GM19395 (cell line): ENCODE data around the gene COQ6.
"Not testable (repeated sequence)": the region's sequence is repeated elsewhere in the genome, so short reads cannot be mapped to it uniquely, and the experiment has no call there.

Experiments
- ATAC-seq: cut with Tn5 transposase; IDR thresholded peaks from one replicate; pipeline ENCODE4 v1.9.1; 2021; ENCODE audit warnings: mild to moderate bottlenecking, moderate library complexity; ENCODE audit not compliant: unreplicated experiment

The COQ6 gene

DNA sequence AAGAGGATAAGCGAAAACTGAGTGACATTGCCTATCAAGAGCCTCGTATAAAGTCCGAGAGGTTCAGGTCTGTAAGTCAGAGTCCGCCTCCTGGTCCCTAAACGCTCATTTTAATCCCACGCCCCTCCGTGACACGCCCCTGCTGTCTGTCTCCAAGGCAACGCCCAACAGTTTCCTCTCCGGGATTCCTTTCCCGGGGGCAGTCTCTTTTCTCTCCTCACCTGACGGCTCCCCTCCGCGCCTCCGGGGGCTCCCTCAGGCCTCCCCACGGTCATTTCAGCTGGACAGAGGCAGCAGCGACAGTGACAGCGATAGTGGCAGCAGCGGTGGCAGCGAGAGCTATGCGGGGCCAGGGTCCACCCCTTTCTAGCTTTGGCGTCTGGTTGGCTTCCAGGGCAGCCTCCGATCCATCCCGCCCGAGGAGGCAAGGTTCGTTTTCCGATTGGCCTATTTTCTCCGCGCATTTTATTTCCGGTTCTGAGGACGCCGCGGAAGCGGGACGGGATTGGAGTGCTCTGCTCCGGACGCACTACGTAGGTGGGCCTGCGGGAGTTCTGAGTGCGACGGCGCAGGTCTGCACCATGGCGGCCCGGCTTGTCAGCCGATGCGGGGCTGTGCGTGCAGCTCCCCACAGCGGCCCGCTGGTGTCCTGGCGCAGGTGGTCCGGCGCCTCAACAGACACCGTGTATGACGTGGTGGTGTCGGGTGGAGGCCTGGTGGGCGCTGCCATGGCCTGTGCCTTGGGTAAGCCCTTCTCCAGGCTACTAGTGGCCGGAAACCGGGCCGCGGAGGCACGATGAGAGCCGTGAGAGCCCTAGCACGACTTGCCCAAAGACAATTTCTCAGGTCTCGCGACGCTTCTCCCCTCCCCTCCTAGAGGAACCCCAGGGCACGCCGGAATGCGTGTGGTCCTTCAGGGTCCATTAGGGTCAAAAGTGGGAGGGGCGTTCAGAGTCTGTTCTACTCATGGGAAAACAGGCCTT is at the start of gene COQ6, which contains the start of gene FAM161B:
Gene COQ6 (plus strand): TSS at position 551 of the 983 bp plus-strand sequence. CDS start 31 bp downstream, at position 582.
Gene FAM161B (minus strand): TSS at position 343 of the 983 bp plus-strand sequence. CDS start 68 bp downstream, at position 275.
- ATAC-seq: peak; percentile 88

DNA sequence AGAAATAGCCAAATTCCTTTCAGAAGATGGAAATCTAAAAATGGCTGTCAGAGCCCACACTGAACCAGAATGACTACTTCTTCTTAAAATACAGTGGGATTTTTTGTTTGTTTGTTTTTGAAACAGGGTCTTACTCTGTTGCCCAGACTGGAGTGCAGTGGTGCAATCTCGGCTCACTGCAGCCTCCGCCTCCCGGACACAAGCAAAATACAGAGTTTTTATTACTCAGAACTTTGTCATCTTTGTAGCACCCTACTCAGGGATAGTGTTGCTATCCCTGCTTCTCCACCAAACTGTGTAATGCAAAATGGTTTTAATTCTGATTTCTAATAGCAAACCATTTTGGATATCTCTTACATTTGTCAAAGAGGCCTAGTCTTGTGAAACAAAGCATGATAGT is 47.1 kb upstream of the COQ6 start:
- ATAC-seq: no peak

DNA sequence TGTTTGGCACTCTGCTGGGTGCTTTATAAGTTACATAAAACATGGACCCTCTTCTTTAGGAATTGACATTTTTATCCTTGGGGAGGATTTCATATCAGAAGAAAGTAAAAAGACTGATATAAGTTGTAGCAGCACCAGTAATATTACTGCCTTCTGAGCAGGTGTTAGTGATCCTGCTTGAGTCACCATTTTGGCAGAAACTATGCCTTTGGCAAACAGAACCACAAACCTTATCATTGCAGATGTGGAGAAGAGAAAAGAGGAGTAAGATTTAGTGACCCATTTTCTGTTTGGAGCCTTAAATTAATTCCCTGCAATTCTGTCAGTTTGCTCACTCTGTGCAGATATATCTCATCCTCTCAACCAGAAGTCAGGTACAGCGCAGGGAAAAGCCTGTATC is 40.4 kb upstream of the COQ6 start:
- no peak for ATAC-seq

DNA sequence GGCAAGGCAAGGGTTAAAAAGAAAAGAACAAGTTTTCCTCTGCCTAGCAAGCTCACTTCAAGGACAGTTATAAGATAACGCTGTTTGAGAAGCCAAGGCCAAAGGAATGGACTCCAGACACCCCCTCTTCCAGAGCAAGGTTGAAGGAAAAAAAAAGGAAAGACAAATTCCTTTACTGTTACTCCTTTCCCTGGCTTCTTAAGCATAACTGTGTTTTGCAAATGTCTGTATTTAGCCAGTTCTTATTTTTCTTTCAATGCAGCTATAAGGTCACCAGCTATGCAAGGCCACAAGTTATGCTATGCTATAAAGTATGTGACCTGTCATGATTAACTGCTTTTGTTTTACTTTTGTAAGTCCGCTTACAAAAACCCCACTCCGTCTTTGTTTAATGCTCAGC is 36.8 kb upstream of the COQ6 start:
- no peak for ATAC-seq

DNA sequence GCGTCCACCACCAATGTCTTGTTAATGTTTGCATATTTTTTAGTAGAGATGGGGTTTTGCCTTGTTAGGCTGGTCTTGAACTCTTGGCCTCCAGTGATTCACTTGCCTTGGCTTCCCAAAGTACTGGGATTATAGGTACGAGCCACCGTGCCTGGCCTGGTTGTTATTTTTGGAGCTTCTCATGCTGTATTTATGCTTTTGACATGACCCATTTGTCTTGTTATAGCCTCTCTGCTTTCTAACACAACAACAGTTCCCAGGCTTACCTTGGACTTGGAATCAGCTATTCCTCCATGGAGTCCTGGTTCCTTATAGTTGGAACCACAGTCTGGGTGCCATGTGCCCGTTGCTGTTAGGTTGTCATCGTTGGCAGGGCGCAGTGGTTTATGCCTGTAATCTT is 33.8 kb upstream of the COQ6 start:
- no peak for ATAC-seq

DNA sequence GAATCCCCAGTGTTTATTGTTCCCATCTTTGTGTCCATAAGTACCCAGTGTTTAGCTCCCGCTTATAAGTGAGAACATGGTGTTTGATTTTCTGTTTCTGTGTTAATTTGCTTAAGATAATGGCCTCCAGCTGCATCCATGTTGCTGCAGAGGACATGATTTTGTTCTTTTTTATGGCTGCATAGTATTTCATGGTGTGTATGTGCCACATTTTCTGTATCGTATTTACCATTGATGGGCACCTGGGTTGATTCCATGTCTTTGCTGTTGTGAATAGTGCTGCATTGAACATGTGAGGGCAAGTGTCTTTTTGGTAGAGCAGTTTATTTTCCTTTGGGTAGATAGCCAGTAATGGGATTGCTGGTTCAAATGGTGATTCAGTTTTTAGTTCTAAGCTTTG is 30.6 kb upstream of the COQ6 start:
- ATAC-seq: not testable (repeated sequence)

DNA sequence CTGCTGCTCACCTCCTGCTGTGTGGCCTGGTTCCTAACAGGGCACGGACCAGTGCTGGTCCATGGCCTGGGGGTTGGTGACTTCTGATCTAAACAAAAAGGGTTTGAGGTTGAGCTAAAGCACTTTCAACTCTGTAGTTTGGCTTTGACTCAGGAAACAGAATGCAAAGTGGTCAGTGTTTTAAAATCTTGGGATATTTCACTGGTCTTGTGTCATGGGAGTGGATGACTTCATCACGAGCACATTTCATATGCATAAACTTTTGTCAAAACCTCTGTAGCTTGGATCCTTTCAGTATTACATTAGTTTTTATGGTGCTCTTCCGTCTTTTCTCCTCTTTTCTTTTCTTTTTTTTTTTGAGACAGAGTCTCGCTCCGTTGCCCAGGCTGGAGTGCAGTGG is 25.8 kb upstream of the COQ6 start:
- no peak for ATAC-seq

DNA sequence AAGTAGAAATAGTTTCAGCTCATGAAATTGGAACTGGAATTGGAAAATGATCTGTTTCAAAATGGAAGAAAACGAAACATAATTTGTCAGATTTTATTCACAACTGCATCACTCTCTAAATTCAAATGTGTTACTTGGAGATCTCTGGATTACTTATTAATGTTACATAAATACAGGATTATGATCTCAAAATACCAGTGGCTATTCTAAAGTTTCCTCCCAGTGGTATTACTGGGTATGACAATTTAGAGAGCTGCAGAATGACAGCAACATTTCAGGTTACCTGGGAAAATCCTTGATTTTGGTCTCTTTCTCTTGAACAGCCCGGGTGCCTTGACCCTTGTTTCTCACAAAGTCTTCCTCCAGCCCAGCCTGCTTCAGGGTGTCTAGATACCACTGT is 14.4 kb upstream of the COQ6 start:
- no peak for ATAC-seq

DNA sequence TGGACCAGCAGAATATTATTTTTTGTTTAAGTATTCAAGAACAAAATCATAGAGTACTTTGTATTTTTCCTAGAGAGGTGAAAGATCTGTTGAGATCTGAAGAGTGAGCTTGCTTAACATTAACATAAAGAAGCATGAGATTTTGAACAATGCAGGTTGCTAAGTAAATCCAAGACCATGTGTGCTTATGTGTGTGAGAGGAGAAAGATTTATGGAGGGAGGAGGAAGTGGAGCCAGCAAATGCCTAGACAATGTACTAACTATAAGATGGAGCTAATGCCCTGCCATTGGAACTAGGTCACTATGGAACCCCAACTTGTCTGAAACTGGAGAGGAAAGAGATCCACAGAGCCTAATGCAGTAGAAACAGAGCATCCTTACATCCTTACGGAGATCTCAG is 13.6 kb upstream of the COQ6 start:
- no peak for ATAC-seq

DNA sequence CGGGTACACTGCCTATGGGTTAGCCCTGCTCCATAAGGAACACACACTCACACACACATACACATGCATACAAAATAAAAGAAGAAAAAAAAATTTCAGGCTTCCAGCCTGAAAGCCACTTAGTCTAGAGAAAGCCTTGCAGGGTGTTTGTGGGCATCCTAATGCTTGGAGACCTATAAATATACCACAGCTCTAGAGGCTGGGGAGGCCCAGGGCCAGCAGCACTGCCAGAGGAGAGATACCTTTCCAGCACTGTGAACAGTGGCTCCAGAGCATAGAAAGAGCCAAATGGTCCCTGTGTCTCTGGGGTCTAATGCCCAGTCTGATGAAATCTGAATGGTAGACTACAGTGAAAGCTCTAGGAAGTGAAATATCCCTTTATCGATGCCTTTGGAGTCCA is 13.1 kb upstream of the COQ6 start:
- ATAC-seq: no peak

DNA sequence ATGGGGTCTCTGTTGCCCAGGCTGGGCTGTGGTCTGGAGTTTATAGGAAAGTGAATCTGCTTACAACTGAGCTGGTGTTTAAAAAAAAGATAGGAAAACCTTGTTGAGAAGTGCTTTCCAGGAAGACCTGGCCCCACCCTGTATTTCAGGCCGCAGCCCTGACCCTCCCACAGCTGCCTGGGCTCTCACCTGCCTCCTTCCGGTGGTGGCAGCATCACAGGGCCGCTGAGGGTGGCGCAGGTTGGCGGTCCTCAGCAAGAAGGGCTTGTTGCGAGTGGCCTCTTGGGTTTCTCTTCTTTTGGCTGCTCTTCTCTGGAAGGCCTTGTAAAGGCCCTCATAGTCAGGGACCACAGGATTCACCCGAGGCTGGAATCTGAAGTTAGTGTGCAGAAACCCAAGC is 7.9 kb upstream of the COQ6 start:
- ATAC-seq: no peak

DNA sequence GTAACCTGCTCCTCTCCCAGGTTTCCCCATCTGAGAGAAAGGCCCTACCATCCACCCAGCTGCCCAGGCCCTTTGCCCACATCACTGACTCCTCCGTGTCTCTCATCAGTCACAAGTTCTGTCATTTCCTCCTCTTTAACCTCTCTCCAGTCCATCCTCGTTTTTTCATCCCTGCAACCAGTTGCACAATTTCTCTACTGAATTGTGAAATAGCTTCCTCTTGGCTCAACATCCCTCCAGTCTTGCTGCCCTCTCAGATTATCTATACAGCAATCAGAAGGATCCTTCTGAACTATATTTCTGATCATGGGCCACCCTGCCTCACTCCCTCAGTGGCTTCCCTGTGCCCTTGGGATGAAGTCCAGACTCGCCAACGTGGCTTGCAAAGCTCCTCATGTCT is 7.0 kb upstream of the COQ6 start:
- no peak for ATAC-seq

DNA sequence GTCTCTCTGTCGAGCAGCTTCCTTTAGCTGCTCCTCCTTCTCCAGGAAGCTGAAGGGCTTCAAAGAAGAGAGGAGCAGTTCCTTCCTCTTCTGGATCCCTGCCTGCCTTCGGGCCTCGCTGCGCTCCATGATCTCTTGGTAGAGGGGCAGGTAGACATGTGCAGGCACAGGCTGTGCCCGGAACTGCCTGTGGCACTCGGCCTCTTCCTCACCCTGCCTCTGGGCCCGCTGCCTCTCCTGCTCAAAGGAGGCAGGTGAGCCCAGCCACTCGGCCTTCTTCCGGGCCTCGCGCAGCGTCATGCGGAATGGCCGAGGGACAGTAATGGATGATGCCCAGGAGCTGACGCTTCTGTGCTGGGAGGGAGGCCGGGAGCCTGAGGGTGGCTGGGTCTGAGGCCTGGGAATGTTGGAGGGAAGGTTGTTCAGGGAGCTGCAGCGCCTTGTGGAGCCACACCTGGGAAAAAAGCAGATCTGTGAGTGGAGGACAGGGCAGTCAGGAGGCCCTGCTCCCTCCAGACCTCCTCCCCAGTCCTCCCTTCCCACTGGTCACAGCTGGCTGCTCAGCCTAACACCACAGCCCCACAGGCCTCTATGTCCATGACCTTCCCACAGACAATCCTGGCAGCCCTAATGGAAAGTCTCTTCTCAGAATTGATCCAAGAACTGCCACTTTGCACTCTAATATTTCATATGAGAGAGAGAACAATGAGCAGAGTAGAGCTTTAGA is 5.5 kb upstream of the COQ6 start:
- ATAC-seq: no peak

DNA sequence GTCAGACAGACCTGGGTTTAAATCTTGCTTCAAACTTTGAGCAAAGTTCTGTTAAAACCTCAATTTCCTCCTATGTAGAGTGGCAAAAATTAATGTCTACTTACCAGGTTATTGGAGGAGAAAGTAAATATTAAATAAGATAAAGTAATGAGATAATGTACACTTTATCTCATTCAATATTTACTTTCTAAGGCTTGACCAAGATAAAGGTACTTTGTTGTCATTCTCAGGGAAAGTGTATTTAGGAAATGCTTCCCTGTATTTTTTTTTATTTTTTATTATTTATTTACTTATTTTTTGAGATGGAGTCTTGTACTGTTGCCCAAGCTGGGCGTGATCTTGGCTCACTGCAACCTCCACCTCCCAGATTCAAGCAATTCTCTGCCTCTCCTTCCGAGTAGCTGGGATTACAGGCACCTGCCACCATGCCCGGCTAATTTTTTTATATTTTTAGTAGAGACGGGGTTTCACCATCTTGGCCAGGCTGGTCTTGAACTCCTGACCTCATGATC is 4.9 kb upstream of the COQ6 start:
- ATAC-seq: no peak

DNA sequence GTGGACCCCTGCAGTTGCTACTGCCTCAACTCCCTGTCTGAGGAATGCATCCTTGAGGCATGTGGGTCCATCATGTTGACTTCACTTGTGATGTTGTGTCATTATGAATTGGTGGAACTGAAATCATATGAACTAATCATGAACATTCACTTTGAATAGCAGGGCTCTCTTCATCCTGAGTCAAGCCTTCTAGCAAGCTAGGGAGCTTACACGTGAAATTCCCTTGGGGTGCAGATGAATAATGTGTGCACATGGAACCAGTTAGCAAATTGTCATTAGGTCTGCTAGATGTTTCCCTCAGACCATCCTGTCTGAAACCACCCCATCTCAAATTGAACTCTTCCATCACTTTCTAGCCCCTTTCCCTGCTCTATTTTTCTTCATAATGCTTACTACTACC is 3.6 kb downstream of the COQ6 start:
- no peak for ATAC-seq

DNA sequence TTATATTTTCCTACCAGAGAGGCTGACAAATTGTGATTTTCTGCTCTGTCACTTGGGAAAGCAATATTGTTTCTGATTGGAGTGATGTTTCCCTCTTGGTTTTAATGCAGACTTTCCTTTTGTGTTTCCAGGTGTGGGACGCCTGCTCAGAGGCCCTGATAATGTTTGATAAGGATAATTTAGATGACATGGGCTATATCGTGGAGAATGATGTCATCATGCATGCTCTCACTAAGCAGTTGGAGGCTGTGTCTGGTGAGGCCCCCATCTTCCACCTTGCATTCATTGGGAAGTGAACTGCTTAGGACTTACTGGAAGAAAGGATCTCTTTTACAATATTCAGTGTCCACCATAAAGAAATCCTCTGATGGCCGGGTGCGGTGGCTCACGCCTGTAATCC is 5.6 kb downstream of the COQ6 start:
- no peak for ATAC-seq

DNA sequence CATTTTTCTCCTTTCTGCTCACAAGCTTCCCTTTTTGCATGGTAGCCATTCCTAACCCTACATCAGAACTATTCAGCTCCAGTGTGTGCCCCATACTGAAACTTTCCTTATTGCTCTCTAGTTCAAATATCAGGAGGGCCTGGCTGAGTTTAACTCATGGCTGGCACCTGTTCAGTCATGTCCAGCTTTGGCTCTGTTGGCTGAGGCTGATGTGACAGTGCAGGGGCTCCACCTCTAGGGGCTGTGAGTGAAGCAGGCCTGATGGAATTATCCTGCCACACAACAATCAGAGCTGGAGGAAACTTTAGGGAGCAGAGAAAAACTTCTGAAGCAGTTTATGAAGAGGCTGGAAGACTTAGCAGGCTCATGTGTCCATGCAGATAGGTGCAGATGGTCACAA is 8.5 kb downstream of the COQ6 start:
- ATAC-seq: no peak

DNA sequence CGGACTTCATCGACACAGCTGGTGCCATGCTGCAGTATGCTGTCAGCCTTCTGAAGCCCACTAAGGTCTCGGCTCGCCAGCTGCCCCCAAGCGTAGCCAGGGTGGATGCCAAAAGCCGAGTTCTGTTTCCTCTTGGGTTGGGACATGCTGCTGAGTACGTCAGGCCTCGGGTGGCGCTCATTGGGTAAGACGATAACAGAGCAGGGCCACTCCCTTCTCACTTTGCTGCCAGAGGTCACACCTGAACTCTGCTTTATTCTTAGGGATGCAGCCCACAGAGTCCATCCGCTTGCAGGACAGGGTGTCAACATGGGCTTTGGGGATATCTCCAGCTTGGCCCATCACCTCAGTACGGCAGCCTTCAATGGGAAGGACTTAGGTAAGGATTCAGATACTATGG is 11.1 kb downstream of the COQ6 start:
- ATAC-seq: no peak

DNA sequence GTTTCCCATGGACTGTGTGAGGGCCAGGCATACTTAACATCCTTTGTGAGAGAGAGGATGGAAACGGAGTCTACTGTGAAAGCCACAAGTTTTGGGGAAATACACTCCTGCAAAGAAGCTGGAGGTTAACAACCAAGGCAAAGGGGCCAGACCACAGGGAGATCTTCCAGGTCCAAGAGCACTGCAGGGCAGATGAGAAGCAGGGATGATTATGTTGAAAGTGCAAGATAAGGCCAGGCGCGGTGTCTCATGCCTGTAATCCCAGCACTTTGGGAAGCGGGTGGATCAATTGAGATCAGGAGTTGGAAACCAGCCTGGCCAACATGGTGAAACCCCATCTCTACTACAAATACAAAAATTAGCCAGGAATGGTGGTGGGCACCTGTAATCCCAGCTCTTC is 15.1 kb downstream of the COQ6 start:
- ATAC-seq: no peak

DNA sequence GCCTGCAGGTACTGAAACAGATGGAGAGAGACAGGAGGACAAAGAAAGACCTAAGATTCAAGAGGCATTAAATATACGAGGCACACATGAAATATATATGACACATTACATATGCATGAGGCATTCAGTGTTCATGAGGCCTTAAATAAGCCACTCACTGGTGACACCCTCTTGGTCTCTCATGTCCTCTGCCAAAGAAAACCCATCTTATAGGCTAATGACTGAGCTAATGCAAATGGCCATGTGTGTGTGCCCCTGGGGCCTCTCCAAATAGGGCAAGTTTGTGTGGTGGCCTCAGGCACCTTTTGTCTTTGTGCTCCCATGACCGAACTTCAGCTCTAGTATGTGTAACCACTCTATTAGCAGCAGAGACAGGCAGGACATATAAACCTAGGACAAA is 18.8 kb downstream of the COQ6 start:
- no peak for ATAC-seq

DNA sequence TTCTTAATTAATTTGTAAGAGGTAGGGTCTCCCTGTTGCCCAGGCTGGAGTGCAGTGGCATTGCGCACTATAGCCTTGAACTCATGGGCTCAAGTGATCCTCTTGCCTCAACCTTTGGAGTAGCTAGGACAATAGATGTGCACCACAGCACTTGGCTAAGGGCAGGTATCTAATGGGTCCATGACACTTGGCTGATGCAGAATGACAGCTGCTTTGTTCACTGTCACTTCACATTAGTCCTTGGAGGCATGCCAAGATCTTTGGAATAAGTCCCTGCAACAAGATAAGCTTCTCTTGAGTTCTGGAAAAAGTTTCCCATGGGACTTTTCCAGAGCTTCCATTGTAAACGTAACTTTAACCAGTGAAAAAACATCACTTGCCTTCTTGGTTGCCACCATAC is 23.4 kb downstream of the COQ6 start:
- no peak for ATAC-seq

DNA sequence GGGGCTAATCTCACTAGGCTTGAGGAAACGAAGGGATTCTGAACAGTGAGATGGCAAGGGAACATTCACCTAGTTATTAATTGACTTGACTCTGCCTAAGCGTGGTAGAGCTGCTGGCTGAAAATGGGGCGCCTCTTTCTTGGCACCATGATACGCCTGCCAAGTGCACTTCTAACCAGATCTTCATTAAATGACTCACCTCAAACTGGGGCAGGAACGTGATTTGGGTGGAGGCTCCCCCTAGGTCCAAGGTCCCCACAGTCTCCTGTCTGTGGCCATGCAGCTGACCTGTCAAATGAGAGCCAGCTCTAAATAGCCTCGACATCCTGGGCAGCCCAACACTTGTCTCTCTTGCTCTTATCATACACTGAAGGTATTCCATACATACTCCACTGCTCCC is 26.0 kb downstream of the COQ6 start:
- no peak for ATAC-seq
